Measurements from ENCODE around the gene EXTL2. TPM values are rescaled to one million over a fixed set of nuclear protein-coding genes. Genes with fewer than 3 reads are reported as not detected.
"Not testable (repeated sequence)": the region's sequence is repeated elsewhere in the genome, so short reads cannot be mapped to it uniquely, and the experiment has no call there.

EXTL2 gene
- total RNA-seq, 1 donor from 2014 or later: 73.3 TPM

DNA sequence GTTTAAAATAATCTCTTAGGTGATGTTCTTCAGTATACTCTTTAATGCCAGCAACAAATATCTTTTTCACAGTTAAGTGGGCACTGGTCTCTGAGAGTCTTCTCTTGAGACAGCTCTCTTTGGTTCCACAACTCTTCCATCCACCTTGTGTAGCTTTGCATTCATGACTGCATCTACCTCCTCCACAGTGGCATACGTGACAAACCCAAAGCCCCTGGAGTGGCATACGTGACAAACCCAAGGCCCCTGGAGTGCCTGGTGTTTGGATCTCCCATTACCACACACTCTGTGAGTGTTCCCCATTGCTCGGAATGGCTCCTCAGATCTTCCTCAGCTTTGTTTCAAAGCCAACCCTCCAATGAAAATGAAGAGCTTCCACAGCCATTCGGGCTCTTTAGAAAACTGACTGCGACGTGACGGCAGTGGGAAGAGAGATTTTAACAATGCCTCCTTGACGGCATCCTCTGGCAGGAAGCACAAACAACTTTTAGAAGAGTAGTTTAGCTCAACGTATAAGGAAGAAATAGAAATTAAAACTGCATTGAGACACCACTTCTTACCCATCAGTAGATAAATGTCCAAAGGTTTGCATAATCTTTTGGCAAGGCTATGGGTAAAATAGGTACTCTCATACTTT, 47.1 kb upstream of the EXTL2 start:
- no peak overlapping the region for H3K9ac ChIP-seq
- no peak overlapping the region for H2AFZ ChIP-seq (replicated peaks)
- H3F3A ChIP-seq (ENCODE audit: low read depth): no peaks in the 10 kb centered on the region
- H4K20me1 ChIP-seq (ENCODE audit: low read depth): no peaks in the 10 kb centered on the region
- Mint-ChIP-seq H3K9me3 (peaks cover 12% of the 10 kb centered on the region), H3K4me3 (no peak overlapping the region), H3K27me3 (ENCODE audit: insufficient read depth, low read depth) (peaks cover 2% of the 10 kb centered on the region), H3K27ac (no peak overlapping the region), H3K4me1 (no peaks in the 10 kb centered on the region), H3K36me3 (peaks cover 58% of the 10 kb centered on the region)
- H3K36me3 ChIP-seq: peaks cover 19% of the 10 kb centered on the region
- H3K79me2 ChIP-seq (ENCODE audit: low read depth): peaks cover 6% of the 10 kb centered on the region
- no peak overlapping the region for H3K4me3 ChIP-seq
- DNase-seq (ENCODE audit: low spot score): no peak
- H3K4me2 ChIP-seq: no peak overlapping the region
- H3K4me1 ChIP-seq: no peaks in the 10 kb centered on the region
- no peaks in the 10 kb centered on the region for H3K9me3 ChIP-seq (ENCODE audit: low read depth)
- no peak overlapping the region for H3K27ac ChIP-seq
- TF ChIP-seq EZH2 (IDR thresholded peaks at IDR 0.05) (no peak), EZH2phosphoT487 (IDR thresholded peaks at IDR 0.05) (no peak)
- TF ChIP-seq, protein P1, sequence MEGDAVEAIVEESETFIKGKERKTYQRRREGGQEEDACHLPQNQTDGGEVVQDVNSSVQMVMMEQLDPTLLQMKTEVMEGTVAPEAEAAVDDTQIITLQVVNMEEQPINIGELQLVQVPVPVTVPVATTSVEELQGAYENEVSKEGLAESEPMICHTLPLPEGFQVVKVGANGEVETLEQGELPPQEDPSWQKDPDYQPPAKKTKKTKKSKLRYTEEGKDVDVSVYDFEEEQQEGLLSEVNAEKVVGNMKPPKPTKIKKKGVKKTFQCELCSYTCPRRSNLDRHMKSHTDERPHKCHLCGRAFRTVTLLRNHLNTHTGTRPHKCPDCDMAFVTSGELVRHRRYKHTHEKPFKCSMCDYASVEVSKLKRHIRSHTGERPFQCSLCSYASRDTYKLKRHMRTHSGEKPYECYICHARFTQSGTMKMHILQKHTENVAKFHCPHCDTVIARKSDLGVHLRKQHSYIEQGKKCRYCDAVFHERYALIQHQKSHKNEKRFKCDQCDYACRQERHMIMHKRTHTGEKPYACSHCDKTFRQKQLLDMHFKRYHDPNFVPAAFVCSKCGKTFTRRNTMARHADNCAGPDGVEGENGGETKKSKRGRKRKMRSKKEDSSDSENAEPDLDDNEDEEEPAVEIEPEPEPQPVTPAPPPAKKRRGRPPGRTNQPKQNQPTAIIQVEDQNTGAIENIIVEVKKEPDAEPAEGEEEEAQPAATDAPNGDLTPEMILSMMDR (IDR thresholded peaks at IDR 0.05): no peak
- no peaks in the 10 kb centered on the region for H3K27me3 ChIP-seq

DNA sequence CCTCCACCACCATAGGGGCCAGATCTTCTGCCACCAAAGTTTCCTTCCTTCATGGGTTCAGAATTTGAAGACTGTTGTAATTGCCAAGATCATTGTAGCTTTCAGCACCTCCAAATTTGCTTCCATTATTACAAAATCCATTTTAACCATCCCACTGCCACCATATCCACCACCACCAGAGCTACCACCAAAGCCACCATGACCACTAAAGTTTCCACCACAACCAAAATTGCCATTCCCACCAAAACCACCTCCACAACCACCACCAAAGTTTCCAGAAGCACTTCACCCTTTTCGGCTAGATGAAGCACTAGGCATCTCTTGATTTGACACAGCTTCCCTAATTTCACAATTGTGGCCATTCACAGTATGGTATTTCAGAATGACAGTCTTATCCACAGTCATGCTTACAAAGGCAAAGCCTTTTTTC, 46.5 kb upstream of the EXTL2 start:
- Histone ChIP-seq H3F3A (ENCODE audit: low read depth) (no peaks in the 10 kb centered on the region), H3K36me3 (peaks cover 19% of the 10 kb centered on the region), H3K9ac (no peak overlapping the region), H4K20me1 (ENCODE audit: low read depth) (no peaks in the 10 kb centered on the region), H3K4me3 (no peak overlapping the region), H3K27ac (no peak overlapping the region), H3K4me1 (no peaks in the 10 kb centered on the region), H3K9me3 (ENCODE audit: low read depth) (no peaks in the 10 kb centered on the region), H3K79me2 (ENCODE audit: low read depth) (peaks cover 6% of the 10 kb centered on the region), H3K4me2 (no peak overlapping the region), H3K27me3 (no peaks in the 10 kb centered on the region), H2AFZ (replicated peaks) (no peak overlapping the region)
- H3K36me3 Mint-ChIP-seq: peaks cover 55% of the 10 kb centered on the region
- no peak overlapping the region for H3K27ac Mint-ChIP-seq
- H3K27me3 Mint-ChIP-seq (ENCODE audit: insufficient read depth, low read depth): peaks cover 2% of the 10 kb centered on the region
- H3K4me1 Mint-ChIP-seq: no peaks in the 10 kb centered on the region
- peaks cover 6% of the 10 kb centered on the region for H3K9me3 Mint-ChIP-seq
- no peak for DNase-seq (ENCODE audit: low spot score)
- no peak for TF ChIP-seq EZH2 (IDR thresholded peaks at IDR 0.05)
- TF ChIP-seq, protein P1 (IDR thresholded peaks at IDR 0.05): no peak
- TF ChIP-seq EZH2phosphoT487 (IDR thresholded peaks at IDR 0.05): no peak
- no peak overlapping the region for H3K4me3 Mint-ChIP-seq

DNA sequence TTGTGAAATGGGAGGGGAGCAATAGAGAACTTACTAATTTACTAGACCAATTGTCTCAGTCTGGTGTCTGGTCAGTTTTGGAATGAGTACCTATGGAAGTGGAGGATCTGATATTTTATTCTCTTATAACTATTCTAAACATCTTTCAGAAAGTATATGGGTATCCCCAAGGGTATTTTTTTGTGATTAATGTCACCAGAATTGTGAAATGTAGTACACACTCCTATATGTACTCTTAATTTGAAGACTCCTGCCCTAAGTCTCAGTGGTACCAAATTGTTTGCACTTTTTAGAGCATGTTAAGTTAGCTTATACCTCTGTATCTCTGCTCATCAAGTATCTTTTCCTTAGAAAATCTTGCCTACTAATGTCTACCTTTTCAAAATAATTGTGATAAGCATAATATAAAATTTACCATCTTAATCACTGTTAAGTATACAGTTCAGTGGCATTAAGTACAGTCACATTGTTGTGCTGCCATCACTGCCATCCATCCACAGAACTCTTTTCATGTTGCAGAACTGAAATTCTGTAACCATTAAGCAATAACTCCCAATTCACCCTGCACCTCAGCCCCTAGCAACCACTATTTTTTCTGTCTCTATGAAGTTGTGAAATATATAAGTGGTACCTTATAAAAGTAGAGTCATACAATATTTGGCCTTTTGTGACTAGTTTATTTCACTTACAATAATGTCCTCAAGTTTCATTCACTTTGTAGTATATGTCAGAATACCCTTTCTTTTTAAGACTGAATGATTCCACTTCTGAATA, 41.7 kb upstream of the EXTL2 start:
- H3K27ac Mint-ChIP-seq: no peak overlapping the region
- Histone ChIP-seq H3K9ac (no peak overlapping the region), H3K9me3 (ENCODE audit: low read depth) (no peaks in the 10 kb centered on the region), H2AFZ (replicated peaks) (no peak overlapping the region), H4K20me1 (ENCODE audit: low read depth) (no peaks in the 10 kb centered on the region), H3K27ac (no peak overlapping the region), H3K27me3 (no peaks in the 10 kb centered on the region), H3K4me3 (no peak overlapping the region), H3F3A (ENCODE audit: low read depth) (no peaks in the 10 kb centered on the region), H3K36me3 (peaks cover 23% of the 10 kb centered on the region), H3K4me2 (no peak overlapping the region), H3K4me1 (no peaks in the 10 kb centered on the region), H3K79me2 (ENCODE audit: low read depth) (no peaks in the 10 kb centered on the region)
- no peak for DNase-seq (ENCODE audit: low spot score)
- peaks cover 2% of the 10 kb centered on the region for H3K27me3 Mint-ChIP-seq (ENCODE audit: insufficient read depth, low read depth)
- H3K9me3 Mint-ChIP-seq: peaks cover 4% of the 10 kb centered on the region
- H3K4me1 Mint-ChIP-seq: no peaks in the 10 kb centered on the region
- TF ChIP-seq EZH2 (IDR thresholded peaks at IDR 0.05) (no peak), EZH2phosphoT487 (IDR thresholded peaks at IDR 0.05) (no peak)
- TF ChIP-seq, protein P1 (IDR thresholded peaks at IDR 0.05): no peak
- H3K36me3 Mint-ChIP-seq: peaks cover 45% of the 10 kb centered on the region
- H3K4me3 Mint-ChIP-seq: no peak overlapping the region

DNA sequence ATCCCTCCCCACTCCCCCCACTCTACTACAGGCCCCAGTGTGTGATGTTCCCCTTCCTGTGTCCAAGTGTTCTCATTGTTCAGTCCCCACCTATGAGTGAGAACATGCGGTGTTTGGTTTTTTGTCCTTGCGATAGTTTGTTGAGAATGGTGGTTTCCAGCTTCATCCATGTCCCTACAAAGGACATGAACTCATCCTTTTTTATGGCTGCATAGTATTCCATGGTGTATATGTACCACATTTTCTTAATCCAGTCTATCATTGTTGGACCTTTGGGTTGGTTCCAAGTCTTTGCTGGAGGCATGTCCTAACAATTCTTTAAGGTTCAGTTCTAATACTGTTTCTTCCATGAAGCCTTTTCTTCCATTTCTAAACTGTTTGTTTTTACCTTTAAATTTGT, 38.9 kb upstream of the EXTL2 start:
- not testable (repeated sequence) for H3K4me3 ChIP-seq; H3K9me3 ChIP-seq (ENCODE audit: low read depth); H3K27me3 Mint-ChIP-seq (ENCODE audit: insufficient read depth, low read depth); H3K27ac Mint-ChIP-seq; H3F3A ChIP-seq (ENCODE audit: low read depth); DNase-seq (ENCODE audit: low spot score); H4K20me1 ChIP-seq (ENCODE audit: low read depth); H2AFZ ChIP-seq (replicated peaks); H3K27ac ChIP-seq; H3K27me3 ChIP-seq; H3K9ac ChIP-seq; H3K4me2 ChIP-seq; H3K4me1 ChIP-seq; H3K9me3 Mint-ChIP-seq; H3K4me3 Mint-ChIP-seq; H3K4me1 Mint-ChIP-seq; H3K79me2 ChIP-seq (ENCODE audit: low read depth)
- H3K36me3 Mint-ChIP-seq: peaks cover 33% of the 10 kb centered on the region
- H3K36me3 ChIP-seq: peaks cover 26% of the 10 kb centered on the region

Measured in neural progenitor cell (in vitro differentiated cells).